ENCODE results near the gene GDAP1L1.
A peak's percentile ranks its signal among the peaks of the same experiment; 100 is the strongest.
"Not testable (repeated sequence)": the region's sequence is repeated elsewhere in the genome, so short reads cannot be mapped to it uniquely, and the experiment has no call there.

GDAP1L1 gene

GRCh38 chr20:44221368-44221954 lies 25.6 kb upstream of the GDAP1L1 start:
- DNase-seq, result no peak

GRCh38 chr20:44222027-44222426 lies 25.1 kb upstream of the GDAP1L1 start:
- no peak for DNase-seq

- DNase-seq, result no peak
These were observed 24.3 kb upstream of the GDAP1L1 start for GRCh38 chr20:44222633-44223368.

- DNase-seq, result no peak
These were observed 23.4 kb upstream of the GDAP1L1 start for GRCh38 chr20:44223721-44224120.

- no peak for DNase-seq
These were observed 22.5 kb upstream of the GDAP1L1 start for GRCh38 chr20:44224637-44225036.

GRCh38 chr20:44228465-44229258 lies 18.4 kb upstream of the GDAP1L1 start:
- no peak for DNase-seq

- DNase-seq, result no peak
These were observed 15.9 kb upstream of the GDAP1L1 start for GRCh38 chr20:44231193-44231592.

GRCh38 chr20:44231713-44232468 lies 15.2 kb upstream of the GDAP1L1 start:
- no peak for DNase-seq

GRCh38 chr20:44232469-44232856 lies 14.6 kb upstream of the GDAP1L1 start:
- DNase-seq, result not testable (repeated sequence)

- no peak for DNase-seq
These were observed 13.6 kb upstream of the GDAP1L1 start for GRCh38 chr20:44233436-44234016.

- no peak for DNase-seq
These were observed 12.4 kb upstream of the GDAP1L1 start for GRCh38 chr20:44234566-44235317.

GRCh38 chr20:44235702-44236101 lies 11.4 kb upstream of the GDAP1L1 start:
- DNase-seq, result no peak

- DNase-seq, result not testable (repeated sequence)
These were observed 10.3 kb upstream of the GDAP1L1 start for GRCh38 chr20:44236840-44237239.

- DNase-seq, result no peak
These were observed 5.3 kb upstream of the GDAP1L1 start for GRCh38 chr20:44241796-44242195.

GRCh38 chr20:44245977-44246376 lies 1.1 kb upstream of the GDAP1L1 start:
- DNase-seq, result no peak

- peak; percentile 20 to 35 for DNase-seq
These were observed 690 bp downstream of the GDAP1L1 start for GRCh38 chr20:44247586-44248409.

GRCh38 chr20:44248410-44248759 lies 1.3 kb downstream of the GDAP1L1 start:
- DNase-seq, result no peak

GRCh38 chr20:44251284-44251683 lies 4.2 kb downstream of the GDAP1L1 start:
- DNase-seq, result no peak

- DNase-seq, result no peak
These were observed 6.4 kb downstream of the GDAP1L1 start for GRCh38 chr20:44253528-44253927.

GRCh38 chr20:44254073-44254472 lies 7.0 kb downstream of the GDAP1L1 start:
- no peak for DNase-seq

GRCh38 chr20:44255942-44256341 lies 8.8 kb downstream of the GDAP1L1 start:
- DNase-seq, result no peak
